K562 (cell line): ENCODE measurements around the gene HYOU1. TPM values are rescaled to one million over a fixed set of nuclear protein-coding genes. Genes with fewer than 3 reads are reported as not detected.
A peak's percentile ranks its signal among the peaks of the same experiment; 100 is the strongest.

Source experiments
- CBFA2T3 ChIP-seq: fragments of 450-650 bp; IDR thresholded peaks from 2 replicates; pipeline ENCODE4 v1.6.1; 2017
- CBFB ChIP-seq: sonication (generic); formaldehyde crosslinking; IDR thresholded peaks from 2 replicates; pipeline ENCODE4 v1.4.0; 2020; ENCODE audit warnings: mild to moderate bottlenecking, missing genetic modification reagents
- CCAR2 ChIP-seq: fragments of 200-400 bp; formaldehyde crosslinking; IDR thresholded peaks from 2 replicates; pipeline ENCODE4 v1.6.1; 2017; ENCODE audit warnings: mild to moderate bottlenecking, low read depth, low read length
- CCNT2 ChIP-seq: IDR thresholded peaks from 2 replicates; pipeline ENCODE4 v1.6.1; 2011; ENCODE audit warnings: borderline replicate concordance, low read depth, mild to moderate bottlenecking, moderate library complexity, mixed read lengths, low read length; ENCODE audit not compliant: insufficient read length; ENCODE audit errors: extremely low read depth
- DDX20 ChIP-seq: fragments of 450-650 bp; IDR thresholded peaks from 2 replicates; pipeline ENCODE4 v1.6.1; 2016; ENCODE audit warnings: missing genetic modification characterization, low read depth, mild to moderate bottlenecking, missing compliant biosample characterization, moderate library complexity
- ELF4 ChIP-seq: fragments of 450-650 bp; formaldehyde crosslinking; IDR thresholded peaks from 2 replicates; pipeline ENCODE4 v1.4.0; 2022; ENCODE audit warnings: missing genetic modification characterization
- ESRRB ChIP-seq: fragments of 250-450 bp; sonication (Bioruptor Pico); IDR thresholded peaks from 2 replicates; pipeline ENCODE4 v1.5.0; 2020; ENCODE audit warnings: mild to moderate bottlenecking, moderate library complexity, borderline replicate concordance
- ETS2 ChIP-seq: IDR thresholded peaks from 2 replicates; pipeline ENCODE4 v1.6.1; 2016; ENCODE audit warnings: borderline replicate concordance, missing genetic modification characterization, mild to moderate bottlenecking, moderate library complexity, missing compliant biosample characterization; ENCODE audit not compliant: poor library complexity, severe bottlenecking
- ETV5 ChIP-seq: sonication (generic); formaldehyde crosslinking; IDR thresholded peaks from 2 replicates; pipeline ENCODE4 v1.4.0; 2020; ENCODE audit warnings: low read depth, mild to moderate bottlenecking, missing genetic modification reagents
- GATA2 ChIP-seq: sonication (generic); formaldehyde crosslinking; IDR thresholded peaks from 2 replicates; pipeline ENCODE4 v1.4.0; 2020; ENCODE audit warnings: mild to moderate bottlenecking, missing genetic modification reagents
- HIVEP1 ChIP-seq: fragments of 250-450 bp; sonication (Bioruptor Pico); IDR thresholded peaks from 2 replicates; pipeline ENCODE4 v1.4.0; 2020; ENCODE audit warnings: mild to moderate bottlenecking
- LCOR ChIP-seq: sonication (generic); formaldehyde crosslinking; IDR thresholded peaks from 2 replicates; pipeline ENCODE4 v1.8.0; 2022; ENCODE audit warnings: mild to moderate bottlenecking, missing genetic modification reagents
- MITF ChIP-seq: IDR thresholded peaks from 2 replicates; pipeline ENCODE4 v1.6.1; 2014; ENCODE audit warnings: antibody characterized with exemption
- PML ChIP-seq: IDR thresholded peaks from 2 replicates; pipeline ENCODE4 v1.6.1; 2012; ENCODE audit warnings: low read length, inconsistent platforms
- PTRF ChIP-seq: fragments of 450-650 bp; IDR thresholded peaks from 2 replicates; pipeline ENCODE4 v1.6.1; 2016; ENCODE audit warnings: mild to moderate bottlenecking, missing genetic modification characterization, missing compliant biosample characterization
- RBBP5 ChIP-seq: fragments of 200-600 bp; sonication (generic); IDR thresholded peaks from 2 replicates; pipeline ENCODE4 v1.6.1; 2012; ENCODE audit warnings: borderline replicate concordance, mild to moderate bottlenecking, low read length, control low read depth, inconsistent platforms; ENCODE audit not compliant: insufficient read depth, poor library complexity, severe bottlenecking
- RHOXF2B ChIP-seq: fragments of 250-450 bp; sonication (Bioruptor Pico); conservative IDR thresholded peaks from 2 replicates; pipeline ENCODE4 v1.5.1; 2021
- SMARCB1 ChIP-seq: IDR thresholded peaks from 2 replicates; pipeline ENCODE4 v1.6.1; 2011; ENCODE audit warnings: improper control_type of control experiment, low read depth; ENCODE audit not compliant: insufficient read length
- TARDBP ChIP-seq: fragments of 450-650 bp; IDR thresholded peaks from 2 replicates; pipeline ENCODE4 v1.6.1; 2016
- TEAD1 ChIP-seq, 2 experiments: fragments of 450-650 bp in 1 of 2; sonication (generic) in 1 of 2; formaldehyde crosslinking; IDR thresholded peaks; 2 replicates each; pipeline versions ENCODE4 v1.4.0 to v1.8.0; 2020 to 2022; ENCODE audit warnings: mild to moderate bottlenecking in 2 of 2, missing genetic modification reagents in 1 of 2
- ZNF174 ChIP-seq: fragments of 250-450 bp; sonication (Bioruptor Pico); IDR thresholded peaks from 2 replicates; pipeline ENCODE4 v1.4.0; 2020; ENCODE audit warnings: mild to moderate bottlenecking
- ZNF589 ChIP-seq: fragments of 200-800 bp; sonication (Bioruptor generic); IDR thresholded peaks from 2 replicates; pipeline ENCODE4 v1.6.1; 2016; ENCODE audit warnings: low read depth, missing genetic modification characterization, missing compliant biosample characterization
- polyA plus RNA-seq, 8 experiments: library from polyadenylated mRNA; depleted of rRNA in 4 of 8; stranded (reverse) in 5 of 8; unstranded in 3 of 8; fragments of >200 nt; fragmentation: Nextera tagmentation in 2 of 8; fragmentation: Illumina TruSeq in 1 of 8; extraction: Ambion mirVana in 2 of 8; extraction: Trizol in 1 of 8; gene quantifications; 2 replicates each; pipeline versions ENCODE4 v1.2.1 to v1.2.3, GENCODE V29; 2011 to 2014; ENCODE audit warnings: inconsistent platforms in 1 of 8, missing spikeins in 1 of 8
- total RNA-seq, 7 experiments: library from RNA; depleted of rRNA in 6 of 7; stranded (reverse); fragments of >200 nt in 6 of 7; fragmentation: Illumina TruSeq in 2 of 7; extraction: Trizol in 2 of 7; gene quantifications; 2 replicates each; pipeline versions ENCODE4 v1.2.1 to v1.2.3, GENCODE V29; 2011 to 2021; ENCODE audit warnings: low replicate concordance in 1 of 7
- TF ChIP-seq, protein P1 (sequence below): fragments of 250-450 bp; sonication (Bioruptor Pico); IDR thresholded peaks from 2 replicates; pipeline ENCODE4 v1.4.0; 2020; ENCODE audit warnings: mild to moderate bottlenecking, moderate library complexity, borderline replicate concordance
- TF ChIP-seq, protein P2 (sequence below): sonication (generic); formaldehyde crosslinking; IDR thresholded peaks from 2 replicates; pipeline ENCODE4 v1.8.1; 2023; ENCODE audit warnings: mild to moderate bottlenecking, missing genetic modification reagents, moderate library complexity

Gene HYOU1
- total and polyA plus RNA-seq, 9 of the 15 experiments (the other 6 are each of a cell fraction or from before 2014, with no cell fraction given) = 19.5 to 197 (median 128) TPM

DNA sequence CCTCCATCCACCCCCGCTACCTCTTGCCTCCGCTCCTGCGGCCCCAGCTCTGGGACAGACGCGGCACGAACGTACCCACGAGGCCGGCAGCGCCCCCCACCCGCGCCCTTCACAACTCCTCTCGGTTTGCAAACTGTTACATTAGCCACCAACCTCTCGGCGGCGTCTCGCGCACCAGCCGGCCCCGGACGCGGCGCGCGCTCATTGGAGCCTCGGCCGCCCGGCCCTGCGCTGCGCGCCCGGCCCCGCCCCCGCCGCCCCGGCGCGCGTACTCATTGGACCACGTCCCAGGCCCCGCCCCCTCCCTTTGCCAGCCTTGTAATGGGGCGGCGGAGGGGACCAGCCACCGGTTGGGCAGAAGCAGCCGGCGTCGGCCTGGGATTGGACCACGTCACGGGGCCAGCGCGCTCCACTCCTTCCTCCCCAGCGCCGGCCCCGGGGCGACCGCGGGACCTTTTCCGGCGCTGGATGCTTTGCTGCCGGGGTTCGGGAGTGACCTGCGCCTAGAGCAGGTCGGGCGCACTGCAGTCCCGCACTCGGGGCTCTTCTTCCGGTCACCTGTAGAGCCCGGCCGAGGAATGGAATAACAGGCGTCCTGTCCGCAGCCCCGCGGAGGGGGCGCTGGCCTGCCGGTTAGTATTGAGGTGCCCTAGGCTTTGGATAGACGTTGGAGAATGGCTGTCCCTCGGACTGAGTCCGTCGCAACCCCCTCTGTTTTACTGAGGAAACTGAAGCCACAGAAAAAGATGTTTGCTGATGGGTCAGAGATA lies at the start of gene HYOU1 (continued):
- TF ChIP-seq SMARCB1 (no peak), CCAR2 (no peak), PML (no peak), ZNF174 (CRISPR knock-in tag) (no peak), LCOR (peak; percentile 82), HIVEP1 (no peak), RHOXF2B (no peak), ELF4 (no peak), TARDBP (peak; percentile 62; the same call in 1 of the 2 replicates), PTRF (tag) (no peak), CBFA2T3 (no peak), CCNT2 (peak; percentile 55), CBFB (no peak), ETV5 (CRISPR knock-in tag) (peak; percentile 80), ETS2 (tag) (no peak), ZNF589 (CRISPR knock-in tag) (0 out of 2 replicates have a peak, but pooled peaks have one; percentile 40), TEAD1 (CRISPR knock-in tag; IDR thresholded peaks at IDR 0.05) (no peak; a peak in 1 of 4 replicates), GATA2 (CRISPR knock-in tag) (peak; percentile 74; the same call in 1 of the 2 replicates), ESRRB (CRISPR knock-in tag) (no peak), RBBP5 (peak; percentile 83), MITF (no peak), DDX20 (tag) (no peak)
- TF ChIP-seq, protein P1, sequence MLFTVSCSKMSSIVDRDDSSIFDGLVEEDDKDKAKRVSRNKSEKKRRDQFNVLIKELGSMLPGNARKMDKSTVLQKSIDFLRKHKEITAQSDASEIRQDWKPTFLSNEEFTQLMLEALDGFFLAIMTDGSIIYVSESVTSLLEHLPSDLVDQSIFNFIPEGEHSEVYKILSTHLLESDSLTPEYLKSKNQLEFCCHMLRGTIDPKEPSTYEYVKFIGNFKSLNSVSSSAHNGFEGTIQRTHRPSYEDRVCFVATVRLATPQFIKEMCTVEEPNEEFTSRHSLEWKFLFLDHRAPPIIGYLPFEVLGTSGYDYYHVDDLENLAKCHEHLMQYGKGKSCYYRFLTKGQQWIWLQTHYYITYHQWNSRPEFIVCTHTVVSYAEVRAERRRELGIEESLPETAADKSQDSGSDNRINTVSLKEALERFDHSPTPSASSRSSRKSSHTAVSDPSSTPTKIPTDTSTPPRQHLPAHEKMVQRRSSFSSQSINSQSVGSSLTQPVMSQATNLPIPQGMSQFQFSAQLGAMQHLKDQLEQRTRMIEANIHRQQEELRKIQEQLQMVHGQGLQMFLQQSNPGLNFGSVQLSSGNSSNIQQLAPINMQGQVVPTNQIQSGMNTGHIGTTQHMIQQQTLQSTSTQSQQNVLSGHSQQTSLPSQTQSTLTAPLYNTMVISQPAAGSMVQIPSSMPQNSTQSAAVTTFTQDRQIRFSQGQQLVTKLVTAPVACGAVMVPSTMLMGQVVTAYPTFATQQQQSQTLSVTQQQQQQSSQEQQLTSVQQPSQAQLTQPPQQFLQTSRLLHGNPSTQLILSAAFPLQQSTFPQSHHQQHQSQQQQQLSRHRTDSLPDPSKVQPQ (CRISPR knock-in tag) = no peak
- TF ChIP-seq, protein P2, sequence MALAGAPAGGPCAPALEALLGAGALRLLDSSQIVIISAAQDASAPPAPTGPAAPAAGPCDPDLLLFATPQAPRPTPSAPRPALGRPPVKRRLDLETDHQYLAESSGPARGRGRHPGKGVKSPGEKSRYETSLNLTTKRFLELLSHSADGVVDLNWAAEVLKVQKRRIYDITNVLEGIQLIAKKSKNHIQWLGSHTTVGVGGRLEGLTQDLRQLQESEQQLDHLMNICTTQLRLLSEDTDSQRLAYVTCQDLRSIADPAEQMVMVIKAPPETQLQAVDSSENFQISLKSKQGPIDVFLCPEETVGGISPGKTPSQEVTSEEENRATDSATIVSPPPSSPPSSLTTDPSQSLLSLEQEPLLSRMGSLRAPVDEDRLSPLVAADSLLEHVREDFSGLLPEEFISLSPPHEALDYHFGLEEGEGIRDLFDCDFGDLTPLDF (CRISPR knock-in tag) = no peak
